ENCODE data around the gene SART1.

GRCh38 chr11:66011239-66011784, 49.8 kb downstream of the SART1 start:
- TF ChIP-seq CTCF (IDR thresholded peaks at IDR 0.05) (no peak), POLR2AphosphoS5 (IDR thresholded peaks at IDR 0.05) (no peak), POLR2A (IDR thresholded peaks at IDR 0.05) (no peak)

Data from gastroesophageal sphincter (tissue), 3 donors.